GM12878 (cell line): ENCODE measurements around the gene FAM111B. TPM values are rescaled to one million over a fixed set of nuclear protein-coding genes. Genes with fewer than 3 reads are reported as not detected.

Experiments used
- ATAC-seq: fragments of 200-7000 bp; cut with Tn5 transposase; 3 replicates; pipeline ENCODE4 v1.9.1; 2020; ENCODE audit warnings: mild to moderate bottlenecking, moderate library complexity
- BruUV-seq: library from RNA; stranded (reverse); fragments of 400-500 nt; replicated peaks from 2 replicates; lab custom pipeline; 2021; lab: Mats Ljungman, UMichigan
- CTCF ChIA-PET: fragments of 300-600 bp; sonication (Branson Sonifier 250); formaldehyde crosslinking; extraction: SDS; loops from one replicate; lab custom pipeline; 2021; ENCODE audit warnings: inconsistent platforms; lab: Yijun Ruan, JAX
- POLR2A ChIA-PET: fragments of 350-600 bp; formaldehyde crosslinking; extraction: SDS; loops from one replicate; lab custom pipeline; 2021; ENCODE audit warnings: inconsistent platforms; lab: Charles Lee
- RAD21 ChIA-PET: fragments of 300-600 bp; sonication (Branson Sonifier 250); formaldehyde crosslinking; loops from one replicate; lab custom pipeline; 2023; ENCODE audit warnings: antibody characterized with exemption; ENCODE audit not compliant: unreplicated experiment; lab: Charles Lee
- SMC1A ChIA-PET: fragments of 300-600 bp; sonication (Branson Sonifier 250); formaldehyde crosslinking; loops from one replicate; lab custom pipeline; 2023; ENCODE audit not compliant: unreplicated experiment, uncharacterized antibody; lab: Charles Lee
- DNase-seq: peaks from one replicate; pipeline ENCODE4 v3.0.0-alpha.2; 2011; ENCODE audit warnings: low read depth, low spot score
- FAIRE-seq: peaks from 3 replicates; lab custom pipeline; 2011; peaks lifted over from hg19 to GRCh38; lab: Jason Lieb, UNC
- H2AFZ ChIP-seq: 2 replicates; pipeline ENCODE4 v1.6.0; 2011; ENCODE audit warnings: low read depth, low read length, control low read depth; ENCODE audit not compliant: control insufficient read depth
- H3K27ac ChIP-seq: 2 replicates; pipeline ENCODE4 v1.5.1; 2011; ENCODE audit warnings: control low read depth; ENCODE audit not compliant: control insufficient read depth, insufficient read depth
- H3K27me3 ChIP-seq, 2 experiments: replicated peaks in 1 of 2; 2 replicates each; pipeline versions ENCODE4 v1.6.0 to v1.6.1; 2011; ENCODE audit warnings: low read length in 1 of 2; ENCODE audit not compliant: control insufficient read depth in 2 of 2, insufficient read depth in 2 of 2
- H3K36me3 ChIP-seq, 2 experiments: 2 replicates each; pipeline ENCODE4 v1.5.1; 2011; ENCODE audit warnings: low read length in 1 of 2; ENCODE audit not compliant: control insufficient read depth in 2 of 2, insufficient read depth in 2 of 2
- H3K4me1 ChIP-seq: 2 replicates; pipeline ENCODE4 v1.6.1; 2011; ENCODE audit warnings: mild to moderate bottlenecking, low read length, moderate library complexity, mixed read lengths; ENCODE audit not compliant: control insufficient read depth, insufficient read depth
- H3K4me2 ChIP-seq: 2 replicates; pipeline ENCODE4 v1.6.0; 2011; ENCODE audit warnings: control low read depth; ENCODE audit not compliant: control insufficient read depth, insufficient read depth
- H3K4me3 ChIP-seq: fragments of 200-600 bp; sonication (generic); 2 replicates; pipeline ENCODE4 v1.5.1; 2016
- H3K79me2 ChIP-seq: 2 replicates; pipeline ENCODE4 v1.6.0; 2011; ENCODE audit warnings: low read length; ENCODE audit not compliant: control insufficient read depth, insufficient read depth
- H3K9ac ChIP-seq: 2 replicates; pipeline ENCODE4 v1.8.0; 2011; ENCODE audit warnings: low read length, control low read depth, mixed read lengths; ENCODE audit not compliant: control insufficient read depth, insufficient read depth
- H3K9me3 ChIP-seq: replicated peaks from 3 replicates; pipeline ENCODE4 v1.5.1; 2011; ENCODE audit warnings: mild to moderate bottlenecking, low read length; ENCODE audit not compliant: control insufficient read depth, insufficient read depth
- H4K20me1 ChIP-seq: 2 replicates; pipeline ENCODE4 v1.6.0; 2011; ENCODE audit not compliant: control insufficient read depth, insufficient read depth
- CBX3 ChIP-seq: fragments of 200-600 bp; sonication (generic); IDR thresholded peaks from 2 replicates; pipeline ENCODE4 v1.6.1; 2016; ENCODE audit warnings: low read depth, borderline replicate concordance
- DPF2 ChIP-seq: fragments of 450-650 bp; IDR thresholded peaks from 2 replicates; pipeline ENCODE4 v1.6.1; 2017; ENCODE audit warnings: mild to moderate bottlenecking
- ETV6 ChIP-seq, 2 experiments: fragments of 450-650 bp in 1 of 2; IDR thresholded peaks in 1 of 2; conservative IDR thresholded peaks in 1 of 2; 2 replicates each; pipeline ENCODE4 v1.6.1; 2014; ENCODE audit warnings: antibody characterized with exemption in 1 of 2, borderline replicate concordance in 1 of 2, low read depth in 1 of 2, mild to moderate bottlenecking in 1 of 2, moderate library complexity in 1 of 2
- EZH2 ChIP-seq: IDR thresholded peaks from 2 replicates; pipeline ENCODE4 v1.6.1; 2012; ENCODE audit warnings: low read depth, mild to moderate bottlenecking, control low read depth, inconsistent platforms, low read length, borderline replicate concordance; ENCODE audit not compliant: control insufficient read depth
- HDAC2 ChIP-seq: fragments of 200-600 bp; sonication (generic); IDR thresholded peaks from 2 replicates; pipeline ENCODE4 v1.6.1; 2017
- MEF2B ChIP-seq: fragments of 450-650 bp; IDR thresholded peaks from 2 replicates; pipeline ENCODE4 v1.6.1; 2018; ENCODE audit warnings: mild to moderate bottlenecking, moderate library complexity; ENCODE audit not compliant: partially characterized antibody, poor library complexity, severe bottlenecking
- NFYB ChIP-seq: IDR thresholded peaks from 2 replicates; pipeline ENCODE4 v1.6.1; 2011; ENCODE audit warnings: low read depth, mild to moderate bottlenecking, low read length, improper control_type of control experiment, moderate library complexity; ENCODE audit not compliant: insufficient read depth
- PAX8 ChIP-seq: fragments of 450-650 bp; IDR thresholded peaks from 2 replicates; pipeline ENCODE4 v1.6.1; 2017; ENCODE audit warnings: mild to moderate bottlenecking, moderate library complexity
- RBBP5 ChIP-seq: fragments of 200-600 bp; sonication (generic); conservative IDR thresholded peaks from 2 replicates; pipeline ENCODE4 v1.6.1; 2016
- RUNX3 ChIP-seq: IDR thresholded peaks from 2 replicates; pipeline ENCODE4 v1.6.1; 2012; ENCODE audit warnings: low read length, inconsistent platforms
- TCF3 ChIP-seq: IDR thresholded peaks from 2 replicates; pipeline ENCODE4 v1.6.1; 2012; ENCODE audit warnings: low read depth, mild to moderate bottlenecking, low read length, borderline replicate concordance; ENCODE audit not compliant: insufficient read depth
- YBX1 ChIP-seq: fragments of 450-650 bp; IDR thresholded peaks from 2 replicates; pipeline ENCODE4 v1.6.1; 2016; ENCODE audit warnings: antibody characterized with exemption
- ZNF622 ChIP-seq: fragments of 450-650 bp; IDR thresholded peaks from 2 replicates; pipeline ENCODE4 v1.6.1; 2017; ENCODE audit warnings: mild to moderate bottlenecking, inconsistent platforms
- WGBS: methylation state at CpG from one replicate; pipeline ENCODE4 v1.1.6; 2016; ENCODE audit warnings: low lambda C conversion rate; ENCODE audit not compliant: insufficient replicate concordance, insufficient coverage; ENCODE audit errors: missing lambda C conversion rate; 5-methylcytosine and 5-hydroxymethylcytosine counted together
- in situ Hi-C: fragments of 300-500 bp; cut with MboI; formaldehyde crosslinking; loops from 9 replicates; pipeline ENCODE4 v1.14.3; 2018; ENCODE audit warnings: mixed read lengths
- intact Hi-C: fragments of 100-400 bp; cut with micrococcal nuclease; formaldehyde crosslinking; loops from one replicate; pipeline ENCODE4 v1.14.2; 2022; ENCODE audit not compliant: unreplicated experiment
- polyA plus RNA-seq, 11 experiments: library from polyadenylated mRNA; depleted of rRNA in 4 of 11; unstranded in 6 of 11; stranded (reverse) in 5 of 11; fragments of >200 nt; fragmentation: Nextera tagmentation in 4 of 11; fragmentation: Illumina TruSeq in 1 of 11; extraction: Ambion mirVana in 4 of 11; extraction: Trizol in 1 of 11; gene quantifications; 1 replicate in 1 of 11; 2 replicates in 10 of 11; pipeline versions ENCODE4 v1.2.1 to v1.2.3, GENCODE V29; 2011 to 2016; ENCODE audit warnings: inconsistent platforms in 2 of 11, missing spikeins in 2 of 11, low read depth in 1 of 11
- total RNA-seq, 4 experiments: library from RNA; depleted of rRNA in 3 of 4; stranded (reverse); fragments of >200 nt in 3 of 4; fragmentation: Illumina TruSeq in 1 of 4; extraction: Trizol in 1 of 4; gene quantifications; 2 replicates each; pipeline versions ENCODE4 v1.2.1 to v1.2.3, GENCODE V29; 2013 to 2021
- TF ChIP-seq, protein P1 (sequence below): IDR thresholded peaks from 2 replicates; pipeline ENCODE4 v1.6.1; 2011; ENCODE audit warnings: borderline replicate concordance, low read depth, mild to moderate bottlenecking, moderate library complexity, mixed read lengths, low read length; ENCODE audit not compliant: insufficient read depth; ENCODE audit errors: extremely low read length
- TF ChIP-seq, protein P2 (sequence below): fragments of 450-650 bp; IDR thresholded peaks from 2 replicates; pipeline ENCODE4 v1.6.1; 2018; ENCODE audit warnings: mild to moderate bottlenecking, low read depth, moderate library complexity; ENCODE audit not compliant: partially characterized antibody

Gene FAM111B
- total and polyA plus RNA-seq, 10 of the 15 experiments (the other 5 are each of a cell fraction or from before 2014, with no cell fraction given), result 35.9 to 97.2 (median 62.1) TPM

DNA sequence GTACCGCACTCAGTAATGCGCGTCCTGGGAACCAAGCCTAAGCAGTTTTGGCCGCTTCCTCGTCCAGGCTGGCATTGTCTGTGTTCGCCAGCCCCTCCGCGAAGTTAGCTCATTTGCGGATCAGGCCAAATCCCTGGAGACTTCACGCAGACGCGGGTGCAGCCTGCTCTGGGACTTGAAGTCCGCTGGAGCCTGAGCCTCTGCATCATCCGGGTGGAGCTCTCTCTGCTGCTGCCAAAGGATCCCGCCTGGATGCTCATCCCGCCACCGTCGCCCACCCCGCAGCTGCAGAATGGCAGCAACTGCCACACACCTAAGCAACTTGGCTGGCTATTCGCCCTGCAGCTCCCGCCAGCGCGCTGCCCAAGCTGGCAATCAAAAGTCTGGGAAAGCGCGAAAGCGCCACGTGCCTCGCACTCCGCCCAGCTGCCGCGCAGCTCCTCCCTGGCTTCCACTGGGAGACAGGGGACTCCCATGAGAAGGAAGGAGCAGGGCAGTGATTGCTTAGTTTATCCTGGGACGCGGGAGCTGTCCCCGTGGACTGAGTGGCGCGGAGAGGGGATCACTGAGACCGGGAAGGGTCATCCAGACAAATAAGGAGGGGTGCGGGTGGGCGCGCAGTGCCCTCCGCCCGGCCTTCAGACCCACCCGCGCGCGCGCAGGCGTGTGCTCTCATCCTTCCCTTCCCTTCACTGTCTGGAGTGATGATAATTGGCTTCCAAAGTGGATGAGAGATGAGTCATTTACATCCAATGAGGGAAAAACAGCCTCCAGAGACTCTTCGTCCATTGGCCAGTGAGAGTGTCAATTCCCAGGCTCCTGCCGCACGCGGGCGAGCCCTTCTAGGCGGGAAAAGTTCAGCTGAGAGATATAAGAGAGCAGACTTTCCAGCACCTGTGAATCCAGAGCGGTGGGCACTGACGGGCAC, 44.2 kb upstream of the FAM111B start:
- intact Hi-C loops, result no loop called here
- CTCF ChIA-PET, result interaction anchor here (0.7 to 1.7 kb wide), 3 partner anchors 10 to 96 kb away, joined by 3 to 10 read pairs (median 7); no protein-coding TSS in a partner anchor

More for the DNA sequence above, 44.2 kb upstream of the FAM111B start:
- no TSS peak for BruUV-seq
- Histone ChIP-seq H3K4me3 (no peak overlapping the region), H2AFZ (no peak overlapping the region), H3K27ac (no peak overlapping the region), H3K9me3 (no peaks in the 10 kb centered on the region; the same call in 2 of the 3 replicates), H4K20me1 (no peaks in the 10 kb centered on the region), H3K4me2 (no peak overlapping the region), H3K27me3 (no peaks in the 10 kb centered on the region), H3K79me2 (no peaks in the 10 kb centered on the region), H3K9ac (no peak overlapping the region), H3K4me1 (peaks cover 6% of the 10 kb centered on the region), H3K36me3 (no peaks in the 10 kb centered on the region)
- DNase-seq, result no peak
- POLR2A ChIA-PET, result no interaction called here
- RAD21 ChIA-PET, result interaction anchor here (0.7 to 1.1 kb wide), 2 partner anchors 10 to 45 kb away, joined by 3 read pairs; partner anchors contain the start of gene FAM111B
- SMC1A ChIA-PET, result interaction anchor here (1.0 to 3.6 kb wide), 3 partner anchors 40 to 95 kb away, joined by 3 to 15 read pairs (median 3); no protein-coding TSS in a partner anchor
- whole genome bisulfite sequencing, result 86% methylated on average over 56 of the region's 56 CpGs
- ATAC-seq, result no peak
- in situ Hi-C loops, result no loop called here
- FAIRE-seq, result no peak
- no peak for TF ChIP-seq EZH2
- no peak for TF ChIP-seq CBX3
- TF ChIP-seq DPF2, result no peak
- no peak for TF ChIP-seq ETV6 (conservative IDR thresholded peaks at IDR 0.05 in 1 of 2, IDR thresholded peaks at IDR 0.05 in 1 of 2; ENCODE audit: borderline replicate concordance in 1 of 2, low read depth in 1 of 2)
- TF ChIP-seq, protein P1, sequence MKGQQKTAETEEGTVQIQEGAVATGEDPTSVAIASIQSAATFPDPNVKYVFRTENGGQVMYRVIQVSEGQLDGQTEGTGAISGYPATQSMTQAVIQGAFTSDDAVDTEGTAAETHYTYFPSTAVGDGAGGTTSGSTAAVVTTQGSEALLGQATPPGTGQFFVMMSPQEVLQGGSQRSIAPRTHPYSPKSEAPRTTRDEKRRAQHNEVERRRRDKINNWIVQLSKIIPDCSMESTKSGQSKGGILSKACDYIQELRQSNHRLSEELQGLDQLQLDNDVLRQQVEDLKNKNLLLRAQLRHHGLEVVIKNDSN, result no peak
- TF ChIP-seq MEF2B, result no peak
- TF ChIP-seq HDAC2, result no peak
- no peak for TF ChIP-seq RBBP5
- TF ChIP-seq NFYB, result no peak
- TF ChIP-seq RUNX3, result no peak
- TF ChIP-seq YBX1, result no peak
- TF ChIP-seq PAX8, result no peak
- TF ChIP-seq, protein P2, sequence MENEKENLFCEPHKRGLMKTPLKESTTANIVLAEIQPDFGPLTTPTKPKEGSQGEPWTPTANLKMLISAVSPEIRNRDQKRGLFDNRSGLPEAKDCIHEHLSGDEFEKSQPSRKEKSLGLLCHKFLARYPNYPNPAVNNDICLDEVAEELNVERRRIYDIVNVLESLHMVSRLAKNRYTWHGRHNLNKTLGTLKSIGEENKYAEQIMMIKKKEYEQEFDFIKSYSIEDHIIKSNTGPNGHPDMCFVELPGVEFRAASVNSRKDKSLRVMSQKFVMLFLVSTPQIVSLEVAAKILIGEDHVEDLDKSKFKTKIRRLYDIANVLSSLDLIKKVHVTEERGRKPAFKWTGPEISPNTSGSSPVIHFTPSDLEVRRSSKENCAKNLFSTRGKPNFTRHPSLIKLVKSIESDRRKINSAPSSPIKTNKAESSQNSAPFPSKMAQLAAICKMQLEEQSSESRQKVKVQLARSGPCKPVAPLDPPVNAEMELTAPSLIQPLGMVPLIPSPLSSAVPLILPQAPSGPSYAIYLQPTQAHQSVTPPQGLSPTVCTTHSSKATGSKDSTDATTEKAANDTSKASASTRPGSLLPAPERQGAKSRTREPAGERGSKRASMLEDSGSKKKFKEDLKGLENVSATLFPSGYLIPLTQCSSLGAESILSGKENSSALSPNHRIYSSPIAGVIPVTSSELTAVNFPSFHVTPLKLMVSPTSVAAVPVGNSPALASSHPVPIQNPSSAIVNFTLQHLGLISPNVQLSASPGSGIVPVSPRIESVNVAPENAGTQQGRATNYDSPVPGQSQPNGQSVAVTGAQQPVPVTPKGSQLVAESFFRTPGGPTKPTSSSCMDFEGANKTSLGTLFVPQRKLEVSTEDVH, result no peak
- TF ChIP-seq ZNF622, result no peak
- no peak for TF ChIP-seq TCF3
- TF ChIP-seq, all 136 proteins: peak for 0
